Stimulated activated CD8-positive, alpha-beta memory T cell treated with anti-CD3 and anti-CD28 coated beads, Interleukin-15, amount 100 ng/mL, for 1 hour (primary cell): ENCODE data around the gene SCIN.
"Not testable (repeated sequence)": the region's sequence is repeated elsewhere in the genome, so short reads cannot be mapped to it uniquely, and the experiment has no call there.

ENCODE experiments used
- DNase-seq: peaks from one replicate; pipeline ENCODE4 v3.0.0-alpha.2; 2020; ENCODE audit warnings: low read depth

The SCIN gene

GRCh38 chr7:12687718-12688171 is 117.2 kb downstream of the SCIN start:
- DNase-seq = no peak

- DNase-seq = not testable (repeated sequence)
Measured at GRCh38 chr7:12688485-12689170, 118.1 kb downstream of the SCIN start.

DNA sequence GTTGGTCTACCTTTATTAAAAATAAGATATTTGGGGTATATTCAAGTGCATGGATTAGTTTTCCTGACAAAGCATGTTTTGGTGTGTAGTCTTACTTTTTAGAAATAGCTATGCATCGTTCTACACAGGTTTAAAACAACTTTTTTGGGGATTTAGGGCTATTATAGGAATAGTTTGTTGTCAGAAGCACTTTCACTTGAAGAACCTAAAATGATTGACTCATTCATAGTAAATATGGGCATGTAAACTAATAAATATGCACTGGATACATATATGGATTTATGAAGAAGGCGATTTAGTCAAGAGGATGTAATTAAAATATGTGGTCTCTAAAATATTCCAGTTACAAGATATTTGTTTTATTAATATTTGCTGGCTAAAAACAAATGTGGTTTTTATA is 118.9 kb downstream of the SCIN start:
- no peak for DNase-seq

DNA sequence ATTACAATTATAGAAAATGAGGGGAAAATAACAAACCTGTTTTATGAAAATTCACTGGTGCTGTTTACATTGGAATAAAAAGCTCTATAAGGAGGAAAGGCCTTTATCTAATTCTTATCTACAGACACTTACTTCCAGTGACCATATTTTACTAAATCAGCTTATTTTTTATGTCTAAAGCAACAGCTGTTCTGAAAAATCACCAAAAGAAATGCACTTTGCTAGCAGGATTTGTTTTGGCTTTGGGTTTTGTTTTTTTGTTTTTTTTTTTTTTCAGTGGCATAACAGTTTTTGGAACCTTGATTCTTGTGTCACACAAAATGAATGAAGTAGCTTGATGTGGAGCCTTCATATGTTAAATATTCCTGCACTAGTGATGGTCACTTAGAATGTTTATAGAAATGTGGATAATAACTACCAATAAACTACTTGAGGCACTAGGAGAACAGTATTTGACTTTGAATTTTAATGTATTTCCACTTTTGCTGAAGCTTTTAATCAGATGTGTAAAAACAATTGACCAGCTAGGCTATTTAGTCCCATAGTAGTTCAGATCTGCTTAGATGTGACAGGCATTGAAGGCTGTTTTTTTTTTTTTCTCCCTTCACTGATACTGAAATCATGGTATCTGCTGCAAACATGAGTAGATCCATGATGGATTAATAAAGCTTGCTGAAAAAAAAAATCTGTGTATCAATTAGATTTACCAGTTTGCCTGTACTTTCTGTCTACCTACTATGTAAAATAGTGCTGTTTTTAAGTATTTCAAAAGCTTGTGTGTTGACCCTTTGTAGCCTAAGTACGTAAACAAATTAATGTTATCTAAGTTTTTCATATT is 119.7 kb downstream of the SCIN start:
- no peak for DNase-seq

DNA sequence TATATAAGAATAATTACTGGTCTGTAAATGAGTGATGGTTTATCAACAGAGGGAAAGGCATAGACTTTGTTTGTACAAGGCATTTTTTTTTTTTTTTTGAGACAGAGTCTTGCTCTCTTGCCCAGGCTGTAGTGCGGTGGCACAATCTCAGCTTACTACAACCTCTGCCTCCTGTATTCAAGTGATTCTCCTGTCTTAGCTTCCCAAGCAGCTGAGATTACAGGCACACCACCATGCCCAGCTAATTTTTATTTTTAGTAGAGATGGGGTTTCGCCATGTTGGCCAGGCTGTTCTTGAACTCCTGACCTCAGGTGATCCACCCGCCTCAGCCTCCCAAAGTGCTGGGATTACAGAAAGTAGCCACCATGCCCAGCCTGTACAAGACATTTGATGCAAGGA is 120.9 kb downstream of the SCIN start:
- not testable (repeated sequence) for DNase-seq

DNA sequence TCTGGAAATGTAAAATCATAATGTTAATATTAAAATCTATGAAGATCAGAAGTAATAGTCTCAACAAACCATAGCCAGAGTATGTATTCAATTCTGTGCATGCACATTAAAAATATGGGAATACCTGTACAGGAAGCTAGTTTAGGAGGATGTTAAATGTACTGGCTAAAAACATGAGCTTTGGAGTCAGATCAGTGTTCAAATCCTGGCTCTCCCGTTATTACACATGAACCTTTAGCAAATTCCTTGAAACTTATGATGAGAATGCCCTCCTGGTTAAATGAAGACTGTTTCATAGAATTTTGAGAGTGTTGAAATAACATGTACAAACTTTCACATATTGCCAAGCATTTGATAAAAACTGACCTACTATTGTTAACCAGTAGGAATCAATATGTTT is 121.5 kb downstream of the SCIN start:
- DNase-seq = no peak

DNA sequence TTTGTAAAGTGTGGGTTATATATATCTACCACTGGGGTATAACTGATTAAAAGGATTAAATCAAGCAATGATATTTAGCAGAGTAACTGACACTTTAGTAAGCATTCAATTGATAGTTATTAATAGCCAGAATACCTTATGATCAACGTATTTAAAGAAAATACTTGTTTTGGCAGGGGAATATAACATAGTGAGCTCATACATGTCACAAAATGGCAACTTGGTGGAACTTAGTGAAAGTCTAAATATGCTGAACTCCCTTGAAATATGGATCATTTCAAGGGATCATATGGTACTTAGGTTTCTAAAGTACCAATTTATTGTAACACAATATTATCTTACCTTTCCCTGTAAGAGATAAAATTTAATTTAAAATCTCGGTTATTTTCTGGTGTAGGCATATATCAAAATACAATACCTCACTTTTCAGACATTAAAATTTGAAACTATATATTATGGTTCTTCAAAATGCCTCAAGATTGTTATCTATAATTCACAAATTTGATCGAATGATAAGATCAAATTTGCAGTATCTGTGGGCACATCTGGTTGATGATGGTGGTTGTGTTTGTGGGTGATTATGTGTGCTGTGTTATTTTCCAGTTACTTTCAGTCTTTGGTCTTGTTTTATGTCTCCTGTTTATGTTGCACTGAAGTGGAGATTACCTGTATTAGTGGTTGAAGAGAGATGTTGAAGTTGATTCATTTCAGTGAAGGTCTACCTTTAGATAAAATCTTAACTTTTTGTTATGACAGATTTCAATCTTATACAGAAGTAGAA is 122.1 kb downstream of the SCIN start:
- DNase-seq = no peak

DNA sequence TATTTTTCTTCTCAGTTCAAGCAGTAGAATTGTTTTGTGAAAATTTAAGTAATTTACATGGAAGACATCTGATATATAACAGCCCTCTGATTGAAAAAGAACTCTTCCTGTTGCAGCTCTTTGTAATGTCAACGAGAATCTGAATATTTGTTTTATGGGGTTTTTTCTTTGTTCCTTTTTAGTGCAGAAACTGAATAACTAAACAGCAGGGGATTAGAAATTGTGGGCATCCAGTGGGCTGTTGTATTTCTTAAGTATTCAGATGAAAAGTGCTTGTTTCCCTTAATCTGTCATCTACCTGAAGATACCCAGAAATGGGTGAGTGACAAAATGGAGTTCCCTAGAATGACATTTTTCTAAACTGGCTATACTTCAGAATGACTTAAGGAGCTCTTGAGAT is 124.3 kb downstream of the SCIN start:
- no peak for DNase-seq

DNA sequence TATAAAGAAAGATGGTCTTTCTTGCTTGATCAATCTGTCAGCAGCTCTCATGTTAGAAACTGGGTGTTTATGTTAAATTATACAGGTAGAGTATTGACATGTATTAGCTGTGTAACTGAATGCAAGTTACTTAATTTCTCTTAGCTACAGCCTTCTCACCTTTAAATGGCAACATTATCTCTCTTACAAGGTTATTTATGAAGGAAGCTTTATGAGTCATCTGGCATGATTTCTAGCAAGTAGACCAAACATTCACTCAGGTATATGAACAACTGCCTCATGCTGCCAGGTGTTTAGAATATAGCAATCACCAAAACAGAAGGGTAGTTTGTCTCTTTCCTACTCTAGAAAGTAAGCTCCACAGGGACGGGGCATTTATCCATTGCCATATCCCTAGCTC is 125.4 kb downstream of the SCIN start:
- no peak for DNase-seq

- DNase-seq = no peak
Measured at GRCh38 chr7:12699299-12699698, 128.8 kb downstream of the SCIN start.

DNA sequence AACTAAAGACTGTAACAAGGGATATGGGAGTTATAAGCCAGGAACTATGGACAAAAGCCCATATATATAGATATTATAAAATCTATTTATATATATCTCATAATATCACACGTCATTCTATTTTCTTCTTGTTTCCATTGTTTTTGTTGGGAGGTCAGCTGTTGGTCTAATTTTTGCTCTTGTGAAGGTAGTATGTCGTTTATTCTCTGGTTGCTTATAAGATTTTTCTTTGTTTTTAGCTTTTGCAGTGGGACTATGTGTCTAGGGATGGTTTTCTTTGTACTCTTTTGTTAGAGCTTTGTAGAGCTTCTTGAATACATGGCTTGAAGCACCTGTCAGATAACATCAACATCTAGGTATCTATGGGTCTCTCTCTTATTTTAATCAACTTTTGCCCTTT is 130.9 kb downstream of the SCIN start:
- DNase-seq = no peak

DNA sequence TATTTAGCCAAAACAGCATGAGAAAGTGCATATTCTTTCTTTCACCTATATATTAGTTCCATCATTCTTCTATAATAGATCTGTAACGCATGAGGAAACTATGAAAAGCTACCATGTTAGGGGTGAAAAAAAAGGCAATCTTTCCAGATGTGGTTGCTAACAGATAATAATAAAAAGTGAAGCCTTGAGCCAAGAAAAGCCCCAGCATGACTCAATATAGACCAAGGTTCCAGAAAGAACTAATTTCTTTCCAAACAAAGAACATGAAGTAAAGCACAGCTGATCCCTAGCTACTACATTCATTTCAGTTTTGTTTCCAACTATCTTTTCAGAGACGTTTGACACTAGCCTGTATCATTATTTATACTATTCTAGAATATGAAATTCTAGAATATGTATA is 133.4 kb downstream of the SCIN start:
- DNase-seq = no peak

DNA sequence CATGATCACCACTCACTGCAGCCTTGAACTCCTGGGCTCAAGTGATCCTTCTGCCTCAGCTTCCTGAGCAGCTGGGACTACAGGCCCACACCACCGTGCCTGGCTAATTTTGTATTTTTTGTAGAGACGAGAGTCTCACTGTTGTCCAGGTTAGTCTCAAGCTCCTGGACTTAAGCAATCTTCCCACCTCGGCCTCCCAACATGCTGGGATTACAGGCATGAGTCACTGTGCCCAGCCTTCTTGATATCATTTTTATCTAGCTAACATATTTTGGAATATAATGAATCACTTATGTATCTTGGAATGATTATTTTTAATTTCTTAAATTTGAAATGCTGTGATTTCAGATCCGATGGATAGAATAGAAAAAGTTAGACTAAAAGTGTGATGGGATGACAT is 135.4 kb downstream of the SCIN start:
- no peak for DNase-seq

- DNase-seq = no peak
Measured at GRCh38 chr7:12706900-12707536, 136.5 kb downstream of the SCIN start.

DNA sequence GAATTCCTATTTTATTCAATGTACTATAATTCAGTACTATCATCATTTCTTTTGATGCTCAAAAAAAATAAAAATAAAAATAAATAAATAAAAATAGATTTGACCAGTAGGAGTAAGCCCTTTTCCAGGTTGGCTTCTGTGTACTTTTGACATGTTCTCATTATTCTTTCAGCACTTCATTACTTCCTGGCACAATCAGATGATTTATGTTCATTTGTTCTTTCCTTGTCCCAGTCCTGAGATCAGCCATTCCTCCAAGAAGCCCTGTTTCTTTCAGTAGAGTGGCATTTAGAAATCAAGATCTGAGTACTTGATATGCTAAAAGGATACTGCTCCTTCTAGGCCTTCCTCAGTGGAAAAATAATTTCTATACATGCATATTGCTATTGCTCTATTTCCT is 137.8 kb downstream of the SCIN start:
- DNase-seq = no peak
